ENCODE measurements around the gene IPMK.

The IPMK gene

GRCh38 chr10:58220769-58221451, 46.8 kb downstream of the IPMK start:
- H3K4me3 ChIP-seq (ENCODE audit: low read length): no peak overlapping the region
- no peak for TF ChIP-seq ZNF274 (IDR thresholded peaks at IDR 0.05; ENCODE audit: low read depth, low read length)

GRCh38 chr10:58219875-58220274, 47.8 kb downstream of the IPMK start:
- no peak for TF ChIP-seq ZNF274 (IDR thresholded peaks at IDR 0.05; ENCODE audit: low read depth, low read length)
- no peak overlapping the region for H3K4me3 ChIP-seq (ENCODE audit: low read length)

GRCh38 chr10:58217612-58218011, 50.1 kb downstream of the IPMK start:
- no peak overlapping the region for H3K4me3 ChIP-seq (ENCODE audit: low read length)

GRCh38 chr10:58212622-58213021, 55.1 kb downstream of the IPMK start:
- TF ChIP-seq ZNF274 (IDR thresholded peaks at IDR 0.05; ENCODE audit: low read depth, low read length): no peak
- H3K4me3 ChIP-seq (ENCODE audit: low read length): no peak overlapping the region

More at GRCh38 chr10:58217612-58218011, 50.1 kb downstream of the IPMK start:
- no peak for TF ChIP-seq ZNF274 (IDR thresholded peaks at IDR 0.05; ENCODE audit: low read depth, low read length)

GRCh38 chr10:58210160-58210559, 57.5 kb downstream of the IPMK start:
- TF ChIP-seq ZNF274 (IDR thresholded peaks at IDR 0.05; ENCODE audit: low read depth, low read length): no peak
- H3K4me3 ChIP-seq (ENCODE audit: low read length): no peak overlapping the region

- H3K4me3 ChIP-seq (ENCODE audit: low read length): no peak overlapping the region
- TF ChIP-seq ZNF274 (IDR thresholded peaks at IDR 0.05; ENCODE audit: low read depth, low read length): no peak
These were observed 58.0 kb downstream of the IPMK start for GRCh38 chr10:58209669-58210068.

- TF ChIP-seq ZNF274 (IDR thresholded peaks at IDR 0.05; ENCODE audit: low read depth, low read length): no peak
- H3K4me3 ChIP-seq (ENCODE audit: low read length): no peak overlapping the region
These were observed 61.4 kb downstream of the IPMK start for GRCh38 chr10:58206251-58206650.

- TF ChIP-seq ZNF274 (IDR thresholded peaks at IDR 0.05; ENCODE audit: low read depth, low read length): no peak
- no peak overlapping the region for H3K4me3 ChIP-seq (ENCODE audit: low read length)
These were observed 66.0 kb downstream of the IPMK start for GRCh38 chr10:58201704-58202103.

GRCh38 chr10:58189269-58189668, 78.4 kb downstream of the IPMK start:
- no peak for TF ChIP-seq ZNF274 (IDR thresholded peaks at IDR 0.05; ENCODE audit: low read depth, low read length)
- H3K4me3 ChIP-seq (ENCODE audit: low read length): no peak overlapping the region

- no peak for TF ChIP-seq ZNF274 (IDR thresholded peaks at IDR 0.05; ENCODE audit: low read depth, low read length)
- H3K4me3 ChIP-seq (ENCODE audit: low read length): no peak overlapping the region
These were observed 83.5 kb downstream of the IPMK start for GRCh38 chr10:58184120-58184670.

GRCh38 chr10:58180666-58181065, 87.0 kb downstream of the IPMK start:
- H3K4me3 ChIP-seq (ENCODE audit: low read length): no peak overlapping the region
- TF ChIP-seq ZNF274 (IDR thresholded peaks at IDR 0.05; ENCODE audit: low read depth, low read length): no peak

- TF ChIP-seq ZNF274 (IDR thresholded peaks at IDR 0.05; ENCODE audit: low read depth, low read length): no peak
- H3K4me3 ChIP-seq (ENCODE audit: low read length): no peak overlapping the region
These were observed 88.5 kb downstream of the IPMK start for GRCh38 chr10:58179238-58179637.

GRCh38 chr10:58178811-58179210, 88.9 kb downstream of the IPMK start:
- H3K4me3 ChIP-seq (ENCODE audit: low read length): no peak overlapping the region
- TF ChIP-seq ZNF274 (IDR thresholded peaks at IDR 0.05; ENCODE audit: low read depth, low read length): no peak

GRCh38 chr10:58177362-58177947, 90.2 kb downstream of the IPMK start:
- TF ChIP-seq ZNF274 (IDR thresholded peaks at IDR 0.05; ENCODE audit: low read depth, low read length): no peak
- H3K4me3 ChIP-seq (ENCODE audit: low read length): no peak overlapping the region

Data from GM08714 (cell line).